ENCODE measurements around the gene JMJD6. TPM values are rescaled to one million over a fixed set of nuclear protein-coding genes. Genes with fewer than 3 reads are reported as not detected.
"Not testable (repeated sequence)": the region's sequence is repeated elsewhere in the genome, so short reads cannot be mapped to it uniquely, and the experiment has no call there.

JMJD6 gene
- polyA plus RNA-seq, 3 donors = 23.4 to 26.7 (median 24.7) TPM

DNA sequence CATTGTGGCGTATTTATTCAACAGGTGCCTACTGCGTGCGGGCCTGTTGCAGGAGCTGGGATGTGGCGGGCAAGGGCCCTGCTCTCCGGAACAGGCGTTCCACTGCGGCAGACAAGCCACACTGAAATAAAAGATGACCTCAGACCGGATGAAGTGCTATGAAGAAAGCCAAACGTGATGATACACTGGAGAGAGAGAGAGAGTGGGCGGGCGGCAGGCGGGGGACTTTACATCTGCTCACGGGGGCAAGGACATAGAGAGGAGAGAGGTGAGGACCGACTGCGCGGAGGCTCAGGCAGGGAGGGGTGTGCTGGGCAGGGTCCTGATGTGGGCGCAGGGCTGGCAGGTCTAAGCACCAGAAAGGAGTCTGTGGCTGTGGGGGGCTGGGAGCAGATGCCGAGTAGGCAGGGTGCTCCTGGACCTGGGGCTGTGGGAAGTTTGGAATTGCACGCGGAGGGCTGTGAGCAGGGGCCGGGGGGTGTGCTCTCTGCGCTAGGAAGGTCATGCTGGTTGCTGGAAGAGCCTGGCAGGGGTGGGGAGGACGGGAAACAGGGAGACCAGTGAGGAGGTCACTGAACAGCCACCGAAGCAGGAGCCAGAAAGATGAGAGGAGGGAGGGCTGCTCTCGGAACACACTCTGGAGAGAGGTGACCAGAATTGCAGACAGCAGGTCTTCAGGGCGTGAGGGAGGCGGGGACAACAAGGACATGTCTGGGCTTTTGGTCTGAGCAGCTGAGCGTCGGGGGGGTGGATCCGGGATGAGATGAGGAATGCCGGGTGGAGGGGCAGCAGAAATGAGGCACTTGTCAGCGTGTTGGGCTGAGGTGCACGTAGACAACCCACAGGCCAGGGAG, 25.6 kb downstream of the JMJD6 start:
- peak; percentile 80 for DNase-seq

GRCh38 chr17:76700270-76700616, 26.2 kb downstream of the JMJD6 start:
- no peak for DNase-seq

DNA sequence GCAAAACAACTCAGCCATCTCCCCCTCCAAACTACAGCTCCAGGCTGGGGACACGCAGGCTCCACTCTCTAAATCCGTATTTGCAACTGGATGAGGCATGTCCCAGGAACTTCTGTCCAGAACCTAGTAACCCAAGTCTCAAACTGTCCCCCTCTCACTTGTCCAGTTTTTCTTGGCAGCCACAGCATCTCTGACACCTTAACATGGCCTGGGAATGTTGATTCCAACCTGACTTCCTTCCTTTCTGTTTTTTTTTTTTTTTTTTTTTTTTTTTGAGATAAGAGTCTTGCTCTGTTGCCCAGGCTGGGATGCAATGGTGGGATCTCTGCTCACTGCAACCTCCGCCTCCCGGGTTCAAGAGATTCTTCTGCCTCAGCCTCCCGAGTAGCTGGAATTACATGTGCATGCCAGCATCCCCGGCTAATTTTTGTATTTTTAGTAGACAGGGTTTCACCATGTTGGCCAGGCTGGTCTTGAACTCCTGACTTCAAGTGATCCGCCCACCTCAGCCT, 27.9 kb downstream of the JMJD6 start:
- not testable (repeated sequence) for DNase-seq

DNA sequence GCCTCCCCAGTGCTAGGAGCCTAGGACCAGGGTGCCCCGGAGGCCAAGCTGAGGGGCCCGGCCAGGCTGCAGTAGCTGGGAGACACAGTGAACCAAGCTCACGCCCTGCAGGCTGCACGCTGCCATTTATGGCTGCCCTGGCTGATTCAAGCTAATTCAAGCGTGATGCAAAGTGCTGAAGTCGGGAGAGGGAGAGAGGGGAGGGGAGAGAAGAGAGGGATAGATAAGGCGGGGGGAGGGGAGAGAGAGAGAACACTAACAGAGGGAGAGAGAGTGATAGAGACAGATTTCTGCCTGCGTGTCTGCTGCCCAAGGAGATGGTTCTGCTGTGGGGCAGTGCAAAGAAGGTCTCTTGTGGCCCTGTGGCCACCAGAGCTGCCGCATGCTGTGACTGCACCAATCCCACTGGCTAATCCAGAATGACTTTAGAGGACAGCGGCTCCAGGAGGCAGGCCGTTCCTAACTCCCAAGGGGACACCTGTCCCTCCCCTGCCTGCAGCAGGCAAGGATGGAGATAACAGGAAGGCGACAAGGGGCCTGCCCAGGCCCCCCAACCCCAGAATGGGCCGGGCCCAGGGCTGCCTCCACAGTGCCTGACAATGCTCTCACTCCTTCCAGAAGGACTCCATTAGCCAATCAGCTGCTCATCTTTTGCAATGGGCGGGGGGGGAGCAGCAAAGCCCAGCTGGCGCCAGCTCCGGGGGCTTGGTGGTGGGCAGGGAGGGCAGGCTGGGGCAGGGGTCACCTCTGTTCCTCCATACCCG, 28.5 kb downstream of the JMJD6 start:
- no peak for DNase-seq

DNA sequence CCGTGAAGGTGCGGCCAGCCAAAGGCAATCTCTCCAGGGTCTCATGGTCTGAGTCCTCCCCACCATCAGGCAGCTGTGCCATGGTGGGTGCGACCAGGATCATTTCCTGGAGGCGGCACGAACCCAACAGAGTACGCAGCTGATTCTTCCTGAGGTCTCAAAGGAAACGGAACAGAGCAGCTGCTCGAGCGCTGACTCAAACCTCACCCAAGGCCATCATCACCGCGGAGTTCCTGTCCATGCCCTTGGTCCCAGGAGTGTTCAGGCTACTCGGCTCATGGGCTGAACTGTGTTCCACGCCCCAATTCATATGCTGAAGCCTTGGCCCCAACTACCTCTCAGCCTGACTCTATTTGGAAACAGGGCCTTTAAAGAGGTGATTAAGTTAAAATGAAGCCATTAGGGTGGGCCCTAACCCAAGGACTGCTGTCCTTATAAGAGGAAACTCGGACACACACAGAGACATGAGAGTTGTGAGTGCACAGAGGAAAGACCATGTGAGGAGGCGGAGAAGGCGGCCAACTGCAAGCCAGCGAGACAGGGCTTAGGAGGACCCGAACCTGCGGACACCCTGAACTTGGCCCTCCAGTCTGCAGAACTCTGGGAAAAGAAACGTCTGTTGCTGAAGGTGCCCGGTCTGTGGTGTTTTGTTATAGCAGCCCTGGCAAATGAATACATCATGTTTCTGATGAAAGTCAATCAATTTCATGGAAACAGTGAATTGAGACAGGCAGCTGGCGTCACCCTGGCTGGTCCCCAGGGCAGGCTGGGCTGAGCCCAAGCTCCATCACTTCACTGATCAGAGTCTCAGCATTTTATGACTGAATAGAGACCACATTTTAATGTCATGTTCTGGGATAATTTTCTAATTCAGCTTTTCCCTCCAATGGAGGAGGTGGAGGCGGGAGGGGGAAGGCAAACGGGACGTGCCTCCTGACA, 29.4 kb downstream of the JMJD6 start:
- no peak for DNase-seq

- no peak for DNase-seq
These were observed 31.2 kb downstream of the JMJD6 start for GRCh38 chr17:76695059-76695831.

DNA sequence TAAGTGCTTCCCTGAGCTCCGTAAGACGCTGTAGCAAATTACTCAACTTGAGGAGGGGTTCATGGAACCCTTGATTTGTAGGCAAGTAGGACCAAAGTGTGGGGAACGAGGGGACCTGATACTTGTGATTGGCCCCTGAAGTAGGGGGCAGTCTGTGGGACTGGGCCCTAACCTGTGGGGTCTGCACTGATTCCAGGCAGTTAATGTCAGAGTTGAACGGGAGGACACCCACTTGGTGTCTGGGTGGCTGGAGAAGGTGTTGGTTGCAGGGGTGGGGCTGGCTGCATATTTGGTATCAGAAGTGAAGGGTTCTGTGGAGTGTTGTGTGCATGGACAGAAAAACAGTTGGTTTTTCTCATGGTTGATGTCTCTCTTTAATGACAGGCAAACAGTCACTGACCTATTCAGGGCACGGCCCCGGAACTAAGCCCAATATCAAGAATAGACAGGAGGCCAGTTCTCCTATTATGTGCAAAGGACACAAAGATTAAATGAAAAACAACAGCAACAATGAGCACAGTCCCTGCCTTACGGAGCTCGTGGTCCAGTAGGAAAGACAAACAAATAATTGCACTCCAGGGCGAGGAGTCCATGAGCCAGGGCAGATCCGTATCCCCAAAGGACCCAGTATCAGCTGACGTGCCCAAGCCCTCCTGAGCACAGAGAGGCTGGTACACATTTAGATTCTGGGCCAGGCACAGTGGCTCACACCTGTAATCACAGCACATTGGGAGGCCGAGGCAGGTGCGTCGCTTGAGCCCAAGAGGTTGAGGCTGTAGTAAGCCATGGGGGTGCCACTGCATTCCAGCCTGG, 34.8 kb downstream of the JMJD6 start:
- DNase-seq = no peak

DNA sequence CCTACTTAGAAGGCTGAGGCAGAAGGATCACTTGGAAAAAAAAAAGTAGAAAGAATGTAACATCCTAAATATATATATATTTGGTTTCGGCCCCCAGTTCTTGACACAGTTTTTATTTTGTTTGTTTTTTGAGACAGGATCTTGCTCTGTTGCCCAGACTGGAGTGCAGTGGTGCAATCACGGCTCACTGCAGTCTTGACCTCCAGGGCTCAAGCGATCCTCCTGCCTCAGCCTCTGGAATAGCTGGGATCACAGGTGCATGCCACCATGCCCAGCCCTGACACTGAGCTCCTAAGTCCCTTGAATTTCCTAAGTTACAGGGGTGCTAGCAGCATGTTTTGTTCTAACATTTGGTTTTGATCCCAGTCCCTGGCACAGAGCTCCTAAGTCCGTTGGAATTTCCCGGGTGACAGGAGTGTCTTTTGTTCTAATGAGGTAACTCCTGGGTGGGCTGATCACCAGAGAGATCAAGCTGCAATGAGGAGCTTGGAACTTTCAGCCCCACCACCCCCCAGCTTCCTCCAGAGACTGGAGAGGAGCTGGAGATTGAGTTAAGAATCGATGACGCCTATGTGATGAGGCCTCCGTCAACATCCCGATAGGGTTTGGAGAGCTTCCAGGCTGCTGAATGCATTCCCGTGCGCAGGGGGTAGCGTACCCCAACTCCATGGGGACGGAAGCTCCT, 35.7 kb downstream of the JMJD6 start:
- no peak for DNase-seq

DNA sequence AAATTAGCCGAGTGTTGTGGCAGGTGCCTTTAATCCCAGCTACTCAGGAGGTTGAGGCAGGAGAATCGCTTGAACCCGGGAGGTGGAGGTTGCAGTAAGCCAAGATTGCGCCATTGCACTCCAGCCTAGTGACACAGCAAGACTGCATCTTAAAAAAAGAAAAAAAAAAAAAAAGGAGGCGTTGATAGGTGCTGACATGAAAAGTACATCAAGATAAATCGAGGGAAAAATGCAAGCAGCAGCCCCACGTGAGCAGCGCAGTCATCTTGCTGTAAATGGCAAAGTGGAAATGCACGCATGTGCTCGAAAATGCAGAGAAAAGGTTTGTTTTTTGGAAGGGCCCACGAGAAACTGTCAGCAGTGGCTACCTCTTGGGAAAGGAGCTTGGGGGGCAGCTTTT, 36.5 kb downstream of the JMJD6 start:
- no peak for DNase-seq

- DNase-seq = no peak
These were observed 38.2 kb downstream of the JMJD6 start for GRCh38 chr17:76688165-76688622.

DNA sequence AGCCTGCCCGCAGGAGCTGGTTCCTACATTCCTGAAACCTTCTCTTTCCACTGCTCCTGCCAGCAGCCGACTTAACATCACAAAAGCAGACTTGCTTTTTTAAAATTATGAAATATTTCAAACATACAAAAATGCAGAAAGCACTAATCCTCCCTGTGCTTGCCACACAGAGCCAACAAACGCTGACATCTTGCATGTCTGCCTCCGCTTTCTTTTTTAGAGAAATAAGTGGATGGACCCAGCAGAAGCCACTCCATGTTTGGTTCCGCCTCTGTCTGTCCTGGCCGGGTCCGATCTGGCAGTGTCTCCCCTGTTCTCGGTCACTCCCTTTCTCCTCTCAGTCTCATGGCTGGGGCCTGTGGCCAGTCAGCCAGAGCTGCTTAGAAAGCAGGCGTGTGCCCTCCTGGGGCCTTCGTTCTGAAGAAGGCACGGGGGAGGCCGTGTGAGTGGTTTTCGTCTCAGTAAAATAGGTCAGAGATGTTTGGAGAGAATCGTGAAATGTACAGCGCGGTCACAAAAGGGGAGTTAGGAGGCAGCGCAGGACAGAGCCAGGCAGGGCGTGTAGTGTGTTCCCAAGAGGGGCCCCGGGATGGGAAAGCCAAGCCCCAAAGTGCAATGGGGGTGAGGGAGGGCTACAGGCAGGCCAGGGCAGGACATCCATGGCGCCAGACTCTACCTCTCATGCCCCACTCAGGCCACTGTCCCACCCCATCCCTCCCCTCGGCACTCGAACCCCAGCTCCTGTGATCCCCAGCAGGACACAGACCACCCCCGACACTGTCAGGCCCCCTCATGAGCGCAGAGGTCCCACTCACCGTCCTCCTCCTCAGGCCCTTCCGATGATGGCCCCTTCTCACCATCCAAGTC, 38.9 kb downstream of the JMJD6 start:
- no peak for DNase-seq

- peak; percentile 85 for DNase-seq
These were observed 39.7 kb downstream of the JMJD6 start for GRCh38 chr17:76686538-76687297.

GRCh38 chr17:76685846-76686245, 40.6 kb downstream of the JMJD6 start:
- DNase-seq = no peak

GRCh38 chr17:76685366-76685765, 41.0 kb downstream of the JMJD6 start:
- DNase-seq = no peak

- no peak for DNase-seq
These were observed 41.6 kb downstream of the JMJD6 start for GRCh38 chr17:76684756-76685155.

GRCh38 chr17:76683921-76684745, 42.3 kb downstream of the JMJD6 start:
- DNase-seq = no peak
